ENCODE measurements around the gene NELL1. TPM values are rescaled to one million over a fixed set of nuclear protein-coding genes. Genes with fewer than 3 reads are reported as not detected.

Gene NELL1
- total RNA-seq, 1 experiment from 2014 or later = 0.22 TPM

- Histone ChIP-seq H2BK12ac (ENCODE audit: insufficient read length, low read depth, low read length) (no peak overlapping the region), H3K9ac (ENCODE audit: extremely low read depth, insufficient read length, low read length) (no peak overlapping the region), H2BK20ac (ENCODE audit: low read depth, low read length, poor library complexity, severe bottlenecking) (no peak overlapping the region), H3K9me3 (ENCODE audit: control insufficient read depth, low read depth, low read length) (no peaks in the 10 kb centered on the region), H3K4ac (ENCODE audit: low read depth, low read length) (no peak overlapping the region), H3K27ac (ENCODE audit: insufficient read length, low read depth, low read length) (no peak overlapping the region), H2BK15ac (ENCODE audit: low read depth, low read length) (no peak overlapping the region), H4K5ac (ENCODE audit: insufficient read length, low read depth, low read length) (no peak overlapping the region), H4K8ac (replicated peaks; ENCODE audit: insufficient read length, low read depth, low read length) (no peak overlapping the region), H4K20me1 (ENCODE audit: control insufficient read depth, insufficient read depth, insufficient read length) (no peaks in the 10 kb centered on the region), H3K56ac (ENCODE audit: insufficient read length, low read depth, low read length) (no peak overlapping the region), H3K4me1 (ENCODE audit: insufficient read depth, low read length) (no peaks in the 10 kb centered on the region), H3K79me1 (ENCODE audit: insufficient read depth, low read depth, low read length, poor library complexity, severe bottlenecking) (no peaks in the 10 kb centered on the region), H3K27me3 (ENCODE audit: insufficient read depth, low read length) (no peaks in the 10 kb centered on the region), H3K4me2 (ENCODE audit: insufficient read depth, insufficient read length, low read length) (no peak overlapping the region), H3K14ac (ENCODE audit: insufficient read depth, low read length) (no peak overlapping the region), H3K23me2 (ENCODE audit: insufficient read length, low read depth, low read length, poor library complexity, severe bottlenecking) (no peaks in the 10 kb centered on the region), H4K91ac (ENCODE audit: insufficient read length, low read depth, low read length) (no peak overlapping the region), H3K18ac (ENCODE audit: insufficient read length, low read depth, low read length) (no peak overlapping the region), H2BK5ac (ENCODE audit: insufficient read length, low read length) (no peak overlapping the region), H2AK5ac (ENCODE audit: insufficient read length, low read length) (no peak overlapping the region), H3K79me2 (ENCODE audit: insufficient read depth, low read length) (no peaks in the 10 kb centered on the region), H2BK120ac (ENCODE audit: low read depth, low read length, poor library complexity, severe bottlenecking) (no peak overlapping the region), H3K23ac (ENCODE audit: insufficient read length, low read depth, low read length) (no peak overlapping the region), H2AFZ (ENCODE audit: low read length) (no peak overlapping the region), H3T11ph (ENCODE audit: low read length) (no peak overlapping the region)
- Mint-ChIP-seq H3K4me3 (no peak overlapping the region), H3K9me3 (no peaks in the 10 kb centered on the region), H3K4me1 (no peaks in the 10 kb centered on the region), H3K27ac (no peak overlapping the region), H3K36me3 (ENCODE audit: insufficient read depth in 1 of 3, low read depth in 3 of 3) (no peaks in the 10 kb centered on the region), H3K27me3 (ENCODE audit: low read depth) (no peaks in the 10 kb centered on the region)
- DNase-seq = no peak
- WGBS (ENCODE audit: extremely low coverage, insufficient read length, low lambda C conversion rate) = no CpG with 5 or more reads among the region's 5 CpGs
- no peak for TF ChIP-seq CTCF (conservative IDR thresholded peaks at IDR 0.05)
Observed at GRCh38 chr11:21390430-21390829, 721.0 kb downstream of the NELL1 start.

Data from H9 (cell line).